ENCODE data around the gene SH3RF2.

Gene SH3RF2

DNA sequence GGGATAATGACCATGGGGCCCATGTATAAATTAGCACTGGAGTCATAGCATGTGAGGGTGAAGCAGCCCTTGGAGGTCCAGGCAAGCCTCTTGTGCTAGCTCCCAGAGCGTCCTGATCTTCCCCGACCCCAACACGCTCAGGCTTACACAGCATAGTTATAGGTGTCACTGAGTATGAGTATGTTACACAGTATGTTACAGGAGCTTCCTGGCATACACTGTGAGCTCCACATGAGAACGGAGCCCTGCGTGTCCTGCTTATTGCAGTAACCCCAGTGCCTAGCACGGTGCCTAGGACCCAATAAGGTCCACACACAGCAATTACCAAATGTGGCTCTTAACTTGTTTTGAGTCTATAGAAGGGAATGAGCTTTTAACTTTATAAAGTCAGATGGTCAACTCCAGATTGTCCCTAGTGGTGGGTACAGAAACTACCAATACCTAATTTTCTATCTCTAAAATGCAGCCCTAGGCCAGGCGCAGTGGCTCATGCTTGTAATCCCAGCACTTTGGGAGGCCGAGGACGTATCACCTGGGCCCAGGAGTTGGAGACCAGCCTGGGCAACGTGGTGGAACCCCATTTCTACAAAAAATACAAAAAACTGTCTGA, 104.9 kb downstream of the SH3RF2 start:
- DNase-seq (ENCODE audit: low read depth), result no peak

GRCh38 chr5:146042628-146043279, 106.4 kb downstream of the SH3RF2 start:
- no peak for DNase-seq (ENCODE audit: low read depth)

DNA sequence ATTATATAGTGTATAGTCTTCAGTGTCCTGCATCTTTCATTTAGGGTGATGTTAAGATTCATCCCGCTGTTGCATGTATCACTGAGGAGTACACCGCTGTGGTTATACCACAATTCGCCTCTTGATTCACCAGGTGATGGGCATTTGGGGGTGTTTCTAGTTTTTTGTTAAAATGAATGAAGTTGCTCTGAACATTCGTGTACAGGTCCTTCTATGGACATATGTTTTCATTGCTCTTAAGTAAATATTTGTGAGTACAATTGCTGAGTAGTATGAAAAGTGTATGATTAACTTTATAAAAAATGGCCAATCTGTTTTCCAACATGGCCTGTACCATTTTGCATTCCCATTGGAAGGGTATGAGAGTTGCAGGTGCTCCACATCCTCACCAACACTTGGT, 107.3 kb downstream of the SH3RF2 start:
- no peak for DNase-seq (ENCODE audit: low read depth)

GRCh38 chr5:146047396-146047795, 111.0 kb downstream of the SH3RF2 start:
- DNase-seq (ENCODE audit: low read depth), result no peak

DNA sequence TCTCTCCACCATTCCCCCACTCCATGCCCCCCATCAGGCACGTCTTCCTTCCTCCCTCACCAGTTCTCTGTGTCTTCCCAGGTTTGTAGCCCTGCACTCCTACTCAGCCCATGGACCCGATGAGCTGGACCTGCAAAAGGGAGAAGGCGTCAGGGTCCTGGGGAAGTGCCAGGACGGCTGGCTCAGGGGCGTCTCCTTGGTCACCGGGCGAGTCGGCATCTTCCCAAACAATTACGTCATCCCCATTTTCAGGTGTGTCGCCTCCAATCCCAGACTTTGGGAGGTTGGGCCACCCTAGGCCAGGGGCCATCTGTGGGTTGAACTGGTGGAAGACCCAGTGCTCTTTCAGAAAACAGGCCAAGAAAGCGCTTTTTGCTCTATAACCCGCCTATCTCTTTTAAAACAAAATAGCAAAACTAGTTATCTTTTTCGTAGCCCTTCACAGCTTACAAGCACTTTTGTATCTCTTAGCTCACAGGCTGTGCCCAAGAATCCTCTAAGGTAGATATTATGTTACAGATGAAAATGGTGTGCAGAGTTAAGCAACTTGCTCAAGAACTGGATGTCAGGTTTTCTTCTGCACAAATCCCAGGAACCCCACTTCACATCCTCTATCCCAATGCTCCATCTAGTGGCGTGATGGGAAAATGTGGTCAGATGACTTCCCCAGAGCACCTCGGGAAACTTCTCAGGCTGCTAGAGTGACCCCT, 112.8 kb downstream of the SH3RF2 start:
- DNase-seq (ENCODE audit: low read depth), result no peak

GRCh38 chr5:146049704-146050026, 113.3 kb downstream of the SH3RF2 start:
- DNase-seq (ENCODE audit: low read depth), result no peak

- no peak for DNase-seq (ENCODE audit: low read depth)
Measured at GRCh38 chr5:146050086-146050485, 113.7 kb downstream of the SH3RF2 start.

GRCh38 chr5:146051678-146052077, 115.3 kb downstream of the SH3RF2 start:
- no peak for DNase-seq (ENCODE audit: low read depth)

DNA sequence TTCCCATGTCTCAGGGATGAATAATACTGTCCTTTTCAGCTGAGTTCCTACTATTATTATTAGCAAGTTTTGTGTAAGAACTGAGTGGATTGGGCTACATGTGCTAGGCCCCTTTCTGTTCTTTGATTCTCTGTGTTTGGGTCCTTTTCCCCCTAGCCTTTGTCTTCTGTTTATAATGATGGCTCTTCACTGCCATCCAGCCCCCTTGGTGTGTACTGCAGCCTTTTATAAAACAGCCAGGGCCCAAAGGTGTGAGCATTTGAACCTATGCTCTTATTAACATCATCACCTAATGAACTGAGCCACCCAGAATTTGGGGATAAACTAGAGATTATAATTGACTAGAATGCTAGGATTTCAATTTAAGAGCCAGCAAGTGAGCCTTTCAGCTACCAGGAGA, 116.4 kb downstream of the SH3RF2 start:
- DNase-seq (ENCODE audit: low read depth), result no peak

- no peak for DNase-seq (ENCODE audit: low read depth)
Measured at GRCh38 chr5:146055432-146055831, 119.1 kb downstream of the SH3RF2 start.

GRCh38 chr5:146059460-146060220, 123.3 kb downstream of the SH3RF2 start:
- no peak for DNase-seq (ENCODE audit: low read depth)

GRCh38 chr5:146060221-146060585, 123.8 kb downstream of the SH3RF2 start:
- DNase-seq (ENCODE audit: low read depth), result no peak

GRCh38 chr5:146066968-146067367, 130.6 kb downstream of the SH3RF2 start:
- DNase-seq (ENCODE audit: low read depth), result no peak

GRCh38 chr5:146068206-146068605, 131.8 kb downstream of the SH3RF2 start:
- no peak for DNase-seq (ENCODE audit: low read depth)

DNA sequence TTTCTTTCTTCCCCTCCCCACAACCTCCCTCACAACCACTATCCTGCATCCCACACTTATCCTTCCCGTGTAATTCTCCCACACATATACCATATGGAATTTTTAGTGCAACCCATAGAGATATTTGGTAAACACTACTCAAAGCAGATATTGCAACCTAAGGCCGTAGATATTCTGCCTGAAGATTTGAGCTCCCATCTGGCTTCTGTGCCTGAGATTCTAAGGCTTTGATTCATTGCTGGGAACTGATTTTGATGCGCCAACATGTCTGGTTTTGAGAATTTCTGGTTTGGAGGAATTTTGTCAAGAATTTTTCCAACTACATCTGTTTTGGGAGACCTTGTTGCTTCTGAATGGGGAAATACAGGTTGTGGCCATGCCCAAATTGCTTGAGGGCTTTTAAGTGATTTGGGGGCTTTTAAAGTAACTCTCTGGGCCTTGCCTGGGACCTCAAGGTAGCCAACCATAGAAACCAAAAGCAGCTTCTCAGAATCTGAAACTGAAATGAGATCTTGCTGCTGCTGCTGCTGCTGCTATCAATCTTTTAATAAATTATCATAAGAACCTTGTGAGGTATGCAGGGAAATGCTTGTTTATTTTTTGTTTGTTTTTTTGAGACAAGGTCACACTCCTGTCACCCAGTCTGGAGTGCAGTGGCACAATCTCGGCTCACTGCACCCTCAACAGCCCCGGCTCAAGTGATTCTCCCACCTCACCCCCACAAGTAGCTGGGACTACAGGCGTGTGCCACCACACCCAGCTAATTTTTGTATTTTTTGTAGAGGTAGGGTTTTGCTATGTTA, 132.8 kb downstream of the SH3RF2 start:
- DNase-seq (ENCODE audit: low read depth), result no peak

DNA sequence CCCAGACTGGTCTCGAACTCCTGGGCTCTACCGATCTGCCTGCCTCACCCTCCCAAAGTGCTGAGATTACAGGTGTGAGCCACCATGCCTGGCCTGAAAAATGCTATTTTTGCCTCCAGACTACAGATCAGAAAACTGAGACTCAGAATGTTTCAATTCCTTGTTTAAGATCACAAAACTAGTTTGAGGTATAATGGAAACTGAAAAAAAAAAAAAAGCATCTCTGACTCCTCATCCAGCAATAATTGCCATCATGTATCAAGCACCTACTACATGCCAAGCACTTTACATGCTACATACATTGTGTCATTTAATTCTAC, 133.4 kb downstream of the SH3RF2 start:
- no peak for DNase-seq (ENCODE audit: low read depth)

- DNase-seq (ENCODE audit: low read depth), result no peak
Measured at GRCh38 chr5:146070746-146071145, 134.4 kb downstream of the SH3RF2 start.

DNA sequence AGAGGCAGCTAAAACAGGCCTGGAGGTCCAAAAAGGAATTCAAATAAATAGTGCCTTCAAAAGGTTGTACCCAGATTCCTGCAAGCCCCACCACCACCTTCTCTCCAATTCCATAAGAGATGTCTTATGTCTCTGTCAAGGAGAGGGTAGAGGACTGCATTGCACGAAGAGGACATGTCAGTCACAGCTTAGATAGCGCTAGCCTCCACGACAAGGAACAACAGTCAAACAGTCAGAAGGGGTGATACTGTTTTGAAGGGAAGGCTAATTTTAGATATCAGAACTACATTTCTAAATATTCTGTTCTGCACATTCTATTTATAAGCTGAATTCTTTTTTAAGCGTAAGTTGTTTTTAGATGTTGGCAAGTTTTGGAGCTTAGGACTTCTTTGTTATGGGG, 134.8 kb downstream of the SH3RF2 start:
- no peak for DNase-seq (ENCODE audit: low read depth)

GRCh38 chr5:146072595-146072994, 136.2 kb downstream of the SH3RF2 start:
- no peak for DNase-seq (ENCODE audit: low read depth)

GRCh38 chr5:146073239-146073900, 137.0 kb downstream of the SH3RF2 start:
- no peak for DNase-seq (ENCODE audit: low read depth)

DNA sequence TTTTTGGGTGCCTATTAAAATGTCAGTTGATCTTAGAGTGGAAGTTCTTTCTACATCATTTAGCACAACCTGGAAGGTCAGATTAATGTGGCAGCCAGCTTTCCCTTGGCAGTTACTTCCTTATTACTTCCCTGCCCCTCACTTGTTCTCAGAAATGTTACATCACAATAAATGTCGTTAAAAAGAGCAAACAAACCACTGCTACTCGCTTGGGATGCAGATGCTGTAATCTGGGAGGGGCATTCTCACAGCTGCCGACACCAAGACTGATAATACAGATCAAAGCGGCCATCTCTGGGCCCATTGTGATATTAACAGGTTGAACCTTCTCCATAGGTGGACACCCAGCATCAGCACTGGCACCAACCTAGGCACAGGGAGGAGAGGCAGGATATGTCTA, 139.7 kb downstream of the SH3RF2 start:
- DNase-seq (ENCODE audit: low read depth), result no peak

- DNase-seq (ENCODE audit: low read depth), result no peak
Measured at GRCh38 chr5:146076455-146076854, 140.1 kb downstream of the SH3RF2 start.

Data from T follicular helper cell (primary cell).